Smooth muscle cell (in vitro differentiated cells): ENCODE data around the gene LRCH4. TPM values are rescaled to one million over a fixed set of nuclear protein-coding genes. Genes with fewer than 3 reads are reported as not detected.
A peak's percentile ranks its signal among the peaks of the same experiment; 100 is the strongest.

ENCODE experiments used
- DNase-seq: peaks from one replicate; lab custom pipeline; 2025; ENCODE audit not compliant: unreplicated experiment; lab: John Stamatoyannopoulos, UW
- H2AFZ ChIP-seq: fragments of 200-600 bp; sonication (generic); 2 replicates; pipeline ENCODE4 v1.6.0; 2016; ENCODE audit warnings: antibody characterized with exemption, low read depth, mild to moderate bottlenecking
- H3F3A ChIP-seq: fragments of 200-600 bp; sonication (generic); 2 replicates; pipeline ENCODE4 v1.6.0; 2017; ENCODE audit warnings: antibody characterized with exemption, low read depth
- H3K27ac ChIP-seq: fragments of 200-600 bp; sonication (generic); 2 replicates; pipeline ENCODE4 v1.5.1; 2016; ENCODE audit warnings: low read depth, mild to moderate bottlenecking
- H3K27me3 ChIP-seq: fragments of 200-600 bp; sonication (generic); 2 replicates; pipeline ENCODE4 v1.6.1; 2016; ENCODE audit warnings: low read depth, mild to moderate bottlenecking
- H3K36me3 ChIP-seq: fragments of 200-600 bp; sonication (generic); 2 replicates; pipeline ENCODE4 v1.5.1; 2016; ENCODE audit warnings: low read depth
- H3K4me1 ChIP-seq: fragments of 200-600 bp; sonication (generic); 2 replicates; pipeline ENCODE4 v1.5.1; 2016; ENCODE audit warnings: low read depth
- H3K4me2 ChIP-seq: fragments of 200-600 bp; sonication (generic); 2 replicates; pipeline ENCODE4 v1.6.0; 2016; ENCODE audit warnings: mild to moderate bottlenecking
- H3K4me3 ChIP-seq: fragments of 200-600 bp; sonication (generic); 2 replicates; pipeline ENCODE4 v1.5.1; 2016; ENCODE audit warnings: mild to moderate bottlenecking
- H3K79me2 ChIP-seq: fragments of 200-600 bp; sonication (generic); 2 replicates; pipeline ENCODE4 v1.6.0; 2016; ENCODE audit warnings: low read depth, mild to moderate bottlenecking
- H3K9ac ChIP-seq: fragments of 200-600 bp; sonication (generic); 2 replicates; pipeline ENCODE4 v1.6.0; 2016; ENCODE audit warnings: low read depth
- H3K9me3 ChIP-seq: fragments of 200-600 bp; sonication (generic); replicated peaks from 2 replicates; pipeline ENCODE4 v1.5.1; 2016; ENCODE audit warnings: low read depth
- H4K20me1 ChIP-seq: fragments of 200-600 bp; sonication (generic); 2 replicates; pipeline ENCODE4 v1.6.0; 2016; ENCODE audit warnings: low read depth
- CTCF ChIP-seq: fragments of 200-600 bp; sonication (generic); IDR thresholded peaks from 2 replicates; pipeline ENCODE4 v1.5.1; 2017; ENCODE audit warnings: borderline replicate concordance, mild to moderate bottlenecking, antibody characterized with exemption; ENCODE audit not compliant: insufficient read depth, poor library complexity, severe bottlenecking
- WGBS: methylation state at CpG from one replicate; pipeline ENCODE4 v1.1.7; 2016; ENCODE audit warnings: low lambda C conversion rate; 5-methylcytosine and 5-hydroxymethylcytosine counted together
- polyA plus RNA-seq: library from polyadenylated mRNA; unstranded; fragments of >200 nt; fragmentation: Nextera tagmentation; extraction: Ambion mirVana; gene quantifications from 2 replicates; pipeline ENCODE4 v1.2.1, GENCODE V29; 2016
- total RNA-seq: library from RNA; depleted of rRNA; stranded (reverse); fragments of >200 nt; gene quantifications from 2 replicates; pipeline ENCODE4 v1.2.3, GENCODE V29; 2014

Gene LRCH4
- total and polyA plus RNA-seq, 2 experiments from 2014 or later = 48.2 to 58.5 TPM

- no peaks in the 10 kb centered on the region for H3K36me3 ChIP-seq
- no peaks in the 10 kb centered on the region for H3K27me3 ChIP-seq
- no peaks in the 10 kb centered on the region for H3K9me3 ChIP-seq
- H2AFZ ChIP-seq = peak overlapping the region; percentile 52
- no peak overlapping the region for H3K9ac ChIP-seq
- no peak for TF ChIP-seq CTCF
- H3K4me3 ChIP-seq = no peak overlapping the region
- H3K27ac ChIP-seq = peak overlapping the region; percentile 86
- H3K4me2 ChIP-seq = peak overlapping the region; percentile 58
- 71% methylated on average over 10 of the region's 10 CpGs for WGBS
- no peaks in the 10 kb centered on the region for H4K20me1 ChIP-seq
- peaks cover 12% of the 10 kb centered on the region for H3F3A ChIP-seq
- no peaks in the 10 kb centered on the region for H3K79me2 ChIP-seq
- H3K4me1 ChIP-seq = peaks cover 21% of the 10 kb centered on the region
- no peak for DNase-seq
Measured at GRCh38 chr7:100546129-100546925, 39.6 kb downstream of the LRCH4 start.

- H3K27me3 ChIP-seq = no peaks in the 10 kb centered on the region
- TF ChIP-seq CTCF = no peak
- H3K4me1 ChIP-seq = peaks cover 21% of the 10 kb centered on the region
- H3K27ac ChIP-seq = peak overlapping the region; percentile 86
- no peak overlapping the region for H3K9ac ChIP-seq
- peak overlapping the region; percentile 58 for H3K4me2 ChIP-seq
- H2AFZ ChIP-seq = peak overlapping the region; percentile 52
- H3F3A ChIP-seq = peaks cover 12% of the 10 kb centered on the region
- H4K20me1 ChIP-seq = no peaks in the 10 kb centered on the region
- H3K4me3 ChIP-seq = no peak overlapping the region
- no peaks in the 10 kb centered on the region for H3K79me2 ChIP-seq
- WGBS = 25% methylated on average over 3 of the region's 3 CpGs
- DNase-seq = peak; percentile 6
- H3K36me3 ChIP-seq = no peaks in the 10 kb centered on the region
- no peaks in the 10 kb centered on the region for H3K9me3 ChIP-seq
Measured at GRCh38 chr7:100545360-100546128, 40.4 kb downstream of the LRCH4 start.

GRCh38 chr7:100544967-100545359, 41.0 kb downstream of the LRCH4 start:
- no peak overlapping the region for H2AFZ ChIP-seq
- peak overlapping the region; percentile 58 for H3K4me2 ChIP-seq
- H3K4me3 ChIP-seq = no peak overlapping the region
- H3F3A ChIP-seq = peaks cover 12% of the 10 kb centered on the region
- peaks cover 21% of the 10 kb centered on the region for H3K4me1 ChIP-seq
- 17% methylated on average over 1 of the region's 1 CpG for WGBS
- no peaks in the 10 kb centered on the region for H3K9me3 ChIP-seq
- TF ChIP-seq CTCF = no peak
- no peaks in the 10 kb centered on the region for H3K79me2 ChIP-seq
- DNase-seq = no peak
- H3K9ac ChIP-seq = no peak overlapping the region
- no peaks in the 10 kb centered on the region for H3K27me3 ChIP-seq
- peak overlapping the region; percentile 86 for H3K27ac ChIP-seq
- no peaks in the 10 kb centered on the region for H3K36me3 ChIP-seq
- no peaks in the 10 kb centered on the region for H4K20me1 ChIP-seq
